ENCODE measurements around the gene RASSF1. TPM values are rescaled to one million over a fixed set of nuclear protein-coding genes. Genes with fewer than 3 reads are reported as not detected.

The RASSF1 gene, protein sequence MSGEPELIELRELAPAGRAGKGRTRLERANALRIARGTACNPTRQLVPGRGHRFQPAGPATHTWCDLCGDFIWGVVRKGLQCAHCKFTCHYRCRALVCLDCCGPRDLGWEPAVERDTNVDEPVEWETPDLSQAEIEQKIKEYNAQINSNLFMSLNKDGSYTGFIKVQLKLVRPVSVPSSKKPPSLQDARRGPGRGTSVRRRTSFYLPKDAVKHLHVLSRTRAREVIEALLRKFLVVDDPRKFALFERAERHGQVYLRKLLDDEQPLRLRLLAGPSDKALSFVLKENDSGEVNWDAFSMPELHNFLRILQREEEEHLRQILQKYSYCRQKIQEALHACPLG
- total RNA-seq = 16.7 and 16.9 TPM in 2 replicates

DNA sequence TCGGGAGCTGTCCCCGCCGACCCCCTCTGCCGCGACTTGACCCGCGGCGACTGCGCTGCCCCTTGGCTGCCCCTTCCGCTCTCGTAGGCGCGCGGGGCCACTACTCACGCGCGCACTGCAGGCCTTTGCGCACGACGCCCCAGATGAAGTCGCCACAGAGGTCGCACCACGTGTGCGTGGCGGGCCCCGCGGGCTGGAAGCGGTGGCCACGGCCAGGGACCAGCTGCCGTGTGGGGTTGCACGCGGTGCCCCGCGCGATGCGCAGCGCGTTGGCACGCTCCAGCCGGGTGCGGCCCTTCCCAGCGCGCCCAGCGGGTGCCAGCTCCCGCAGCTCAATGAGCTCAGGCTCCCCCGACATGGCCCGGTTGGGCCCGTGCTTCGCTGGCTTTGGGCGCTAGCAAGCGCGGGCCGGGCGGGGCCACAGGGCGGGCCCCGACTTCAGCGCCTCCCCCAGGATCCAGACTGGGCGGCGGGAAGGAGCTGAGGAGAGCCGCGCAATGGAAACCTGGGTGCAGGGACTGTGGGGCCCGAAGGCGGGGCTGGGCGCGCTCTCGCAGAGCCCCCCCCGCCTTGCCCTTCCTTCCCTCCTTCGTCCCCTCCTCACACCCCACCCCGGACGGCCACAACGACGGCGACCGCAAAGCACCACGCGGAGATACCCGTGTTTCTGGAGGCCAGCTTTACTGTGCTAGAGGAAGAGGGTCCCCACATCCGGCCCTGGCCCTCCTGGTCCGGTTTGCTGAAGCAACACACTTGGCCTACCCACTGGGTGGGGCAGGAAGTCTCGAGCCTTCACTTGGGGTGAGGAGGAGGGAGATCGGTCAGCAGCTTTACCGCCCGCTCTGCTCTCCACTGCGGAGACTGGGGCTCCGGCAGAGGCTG lies at the start of gene RASSF1:
Gene RASSF1 (minus strand): TSS at position 389 of the 882 bp plus-strand sequence. CDS start 31 bp downstream, at position 358.

GRCh38 chr3:50358911-50359759 lies 18.5 kb upstream of the RASSF1 start, which contains the start of gene TMEM115:
TSS of gene TMEM115 (minus strand) at chr3:50359521. CDS start at chr3:50359063, 458 bp downstream.

DNA sequence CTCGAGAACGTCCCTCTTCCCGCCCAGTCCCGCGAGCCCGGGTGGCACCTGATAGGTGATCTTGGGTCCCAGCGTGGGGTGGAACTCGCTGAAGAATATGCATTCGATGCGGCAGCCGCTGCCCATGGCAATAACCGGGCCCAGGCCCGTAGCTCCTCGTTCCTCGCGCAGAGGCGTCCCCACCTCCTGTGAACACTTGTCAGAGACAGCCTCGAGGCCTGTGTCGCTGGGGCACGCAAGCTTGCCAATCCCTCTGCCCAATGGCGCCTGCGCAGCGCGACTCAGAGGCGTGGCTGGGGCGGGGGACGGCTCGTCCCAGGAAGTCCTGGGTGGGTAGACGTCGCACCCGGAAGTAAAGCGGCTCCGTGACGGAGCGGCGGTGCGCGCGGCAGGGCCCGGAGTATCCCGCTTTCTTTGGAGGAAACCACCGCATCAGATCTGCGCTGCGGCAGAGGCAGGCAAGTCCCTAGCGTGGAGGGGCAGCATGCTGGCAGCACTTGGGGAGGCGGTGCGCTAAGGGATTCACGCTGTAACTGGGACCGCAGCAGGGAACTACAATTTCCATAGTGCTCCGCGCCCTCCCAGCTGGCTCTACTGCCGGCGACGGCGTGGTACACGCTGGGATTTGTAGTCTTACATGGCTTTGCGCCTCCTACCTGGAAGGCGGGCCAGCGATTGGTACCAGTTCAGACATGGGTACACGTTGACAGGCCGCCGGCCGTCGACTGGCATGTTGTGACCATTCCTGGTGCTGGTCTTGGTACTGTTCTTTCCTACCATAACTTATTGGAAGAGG lies 10.1 kb upstream of the RASSF1 start, which contains the start of the genes CYB561D2 and NPRL2:
Gene CYB561D2 (plus strand): TSS at position 336 of the 796 bp plus-strand sequence. CDS start 572 bp downstream, outside the sequence.
Gene NPRL2 (minus strand): TSS at position 249 of the 796 bp plus-strand sequence. CDS start 123 bp downstream, at position 126.

DNA sequence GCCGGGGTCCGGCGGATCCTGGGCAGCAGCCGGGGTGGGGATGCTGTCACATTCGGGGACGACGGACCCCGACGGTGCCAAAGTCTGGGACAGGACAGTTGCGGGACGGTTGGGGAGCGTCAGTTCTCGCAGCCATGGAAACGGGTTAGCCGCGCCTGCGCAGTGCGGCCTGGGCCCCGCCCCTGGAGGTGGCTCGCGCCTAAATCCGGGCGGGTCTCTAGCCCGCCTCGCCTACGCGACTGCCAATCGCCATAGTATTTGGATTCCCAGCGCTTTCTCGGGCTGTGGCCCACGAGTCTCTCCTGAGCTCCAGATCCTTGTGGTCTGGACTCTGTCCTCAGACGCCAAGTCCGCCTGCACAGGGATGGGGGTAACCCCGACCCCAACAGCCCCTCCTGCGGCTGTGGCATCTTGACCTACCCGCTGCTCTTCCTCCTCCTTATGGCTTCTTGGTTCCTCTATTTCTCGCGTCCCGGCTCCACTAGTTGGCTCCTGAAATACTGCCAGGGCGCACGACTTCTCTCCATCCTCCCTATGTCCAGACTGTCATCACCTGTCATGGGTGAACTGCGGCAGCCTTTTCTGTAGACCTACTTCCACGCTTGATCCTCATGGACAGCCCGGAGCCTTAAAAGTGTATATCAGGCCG lies 5.1 kb upstream of the RASSF1 start, which contains the start of gene ZMYND10:
Gene ZMYND10 (minus strand): TSS at position 147 of the 649 bp plus-strand sequence. CDS start 153 bp downstream, outside the sequence.

GRCh38 chr3:50327943-50328691 lies 12.5 kb downstream of the RASSF1 start, which contains the start of gene TUSC2:
TSS of gene TUSC2 (minus strand) at chr3:50328223. CDS start at chr3:50328099, 124 bp downstream.

GRCh38 chr3:50322386-50323091 lies 18.1 kb downstream of the RASSF1 start, which contains the start of gene HYAL2:
TSS of gene HYAL2 (minus strand) at chr3:50322745. CDS start at chr3:50320489, 2,256 bp downstream.

GRCh38 chr3:50303013-50303815 lies 37.4 kb downstream of the RASSF1 start, which contains the start of gene HYAL1:
TSS of gene HYAL1 (minus strand) at chr3:50303574. CDS start at chr3:50302956, 618 bp downstream.

GRCh38 chr3:50298836-50299637 lies 41.6 kb downstream of the RASSF1 start, which contains the start of the genes HYAL3 and NAA80:
TSS of gene HYAL3 (minus strand) at chr3:50299405. CDS start at chr3:50295602, 3,803 bp downstream.
TSS of gene NAA80 (minus strand) at chr3:50299405. CDS start at chr3:50297463, 1,942 bp downstream.

DNA sequence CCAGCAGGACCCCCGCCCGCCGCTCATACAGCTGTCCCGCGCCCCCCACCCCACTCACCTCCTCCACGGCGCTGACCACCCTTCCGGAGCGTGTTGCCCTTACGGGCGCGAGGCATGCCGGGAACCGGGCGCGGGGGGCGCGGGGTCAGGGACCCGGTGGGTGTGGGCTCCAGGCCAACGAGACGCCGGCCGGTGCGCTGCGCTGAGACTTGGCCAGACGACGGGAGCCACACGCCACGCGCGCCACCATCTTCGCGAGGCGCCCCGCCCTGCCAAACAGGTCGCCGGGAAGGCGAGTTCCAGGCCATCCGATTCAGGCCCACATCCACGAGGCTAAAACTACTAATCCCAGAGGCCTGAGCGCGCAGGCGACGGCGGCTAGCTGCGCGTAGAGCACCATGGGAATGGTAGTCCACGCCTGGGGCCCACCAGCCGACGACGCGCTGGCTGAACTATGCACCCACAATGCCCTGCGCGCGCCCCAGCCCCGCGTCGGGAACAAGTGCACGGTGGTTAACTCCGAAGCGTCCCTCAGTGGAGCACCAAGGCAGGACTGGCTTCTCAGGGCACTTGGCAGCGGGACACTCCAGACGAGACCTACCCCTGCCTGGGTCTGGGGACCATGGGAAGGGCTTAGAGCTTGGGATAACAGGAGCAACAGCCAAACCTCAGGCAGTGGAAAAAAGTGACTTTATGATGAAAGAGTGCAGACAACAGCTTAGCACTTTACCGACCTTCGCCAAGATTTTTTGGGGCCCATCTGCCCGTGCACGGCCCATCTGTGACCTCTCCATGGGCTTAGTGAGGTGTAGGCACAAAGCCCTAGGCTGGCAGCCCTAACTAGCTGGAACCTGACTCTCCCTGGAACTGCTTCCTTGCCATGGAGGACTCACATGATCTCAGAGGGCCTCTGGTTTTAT lies 48.2 kb downstream of the RASSF1 start, which contains the start of gene IFRD2:
Gene IFRD2 (minus strand): TSS at position 271 of the 920 bp plus-strand sequence. CDS start 155 bp downstream, at position 116.

Other genes starting within 250 kb of the RASSF1 start
- 42.6 and 106 TPM in 2 replicates for gene SEMA3F, start 185.5 kb downstream of the RASSF1 start, total RNA-seq
- not detected in 2 replicates for gene GNAT1, start 149.2 kb downstream of the RASSF1 start, total RNA-seq
- under 0.01 TPM in 1 of 2 replicates, not detected in the other for gene SLC38A3, start 135.6 kb downstream of the RASSF1 start, total RNA-seq
- gene GNAI2, start 104.6 kb downstream of the RASSF1 start, total RNA-seq = 319 and 452 TPM in 2 replicates
- gene SEMA3B, start 71.7 kb downstream of the RASSF1 start, total RNA-seq = 0.65 and 1.4 TPM in 2 replicates
- not detected in 2 replicates for gene LSMEM2, start 61.7 kb downstream of the RASSF1 start, total RNA-seq
- gene IFRD2, start 48.4 kb downstream of the RASSF1 start, total RNA-seq = 107 and 139 TPM in 2 replicates
- gene HYAL3, start 41.4 kb downstream of the RASSF1 start, total RNA-seq = 5.2 and 6.2 TPM in 2 replicates
- gene NAA80, start 41.4 kb downstream of the RASSF1 start, total RNA-seq = 1.7 and 2.6 TPM in 2 replicates
- gene HYAL1, start 37.3 kb downstream of the RASSF1 start, total RNA-seq = 0.65 and 1.4 TPM in 2 replicates
- 382 and 404 TPM in 2 replicates for gene HYAL2, start 18.1 kb downstream of the RASSF1 start, total RNA-seq
- 23.1 and 36.0 TPM in 2 replicates for gene TUSC2, start 12.6 kb downstream of the RASSF1 start, total RNA-seq
- 0.15 and 0.32 TPM in 2 replicates for gene ZMYND10, start 4.9 kb upstream of the RASSF1 start, total RNA-seq
- 18.7 and 20.8 TPM in 2 replicates for gene NPRL2, start 9.9 kb upstream of the RASSF1 start, total RNA-seq
- gene CYB561D2, start 10.0 kb upstream of the RASSF1 start, total RNA-seq = 26.6 and 29.2 TPM in 2 replicates
- gene TMEM115, start 18.7 kb upstream of the RASSF1 start, total RNA-seq = 33.6 and 41.6 TPM in 2 replicates
- not detected in 2 replicates for gene CACNA2D2, start 162.8 kb upstream of the RASSF1 start, total RNA-seq
- 2.9 and 4.7 TPM in 2 replicates for gene C3orf18, start 226.9 kb upstream of the RASSF1 start, total RNA-seq
- gene HEMK1, start 228.7 kb upstream of the RASSF1 start, total RNA-seq = 9.7 and 15.2 TPM in 2 replicates

Measured in epithelial cell of umbilical artery (primary cell).